GM12878 (cell line): Measurements from ENCODE around the gene MGAT3. TPM values are rescaled to one million over a fixed set of nuclear protein-coding genes. Genes with fewer than 3 reads are reported as not detected.
A peak's percentile ranks its signal among the peaks of the same experiment; 100 is the strongest.

Experiments
- CBFB ChIP-seq: IDR thresholded peaks from 2 replicates; pipeline ENCODE4 v1.6.1; 2016; ENCODE audit warnings: antibody characterized with exemption, low read depth
- CHD2 ChIP-seq: IDR thresholded peaks from 2 replicates; pipeline ENCODE4 v1.6.1; 2011; ENCODE audit warnings: low read depth, low read length, improper control_type of control experiment, borderline replicate concordance
- DPF2 ChIP-seq: fragments of 450-650 bp; IDR thresholded peaks from 2 replicates; pipeline ENCODE4 v1.6.1; 2017; ENCODE audit warnings: mild to moderate bottlenecking
- ETV6 ChIP-seq, 2 experiments: fragments of 450-650 bp in 1 of 2; IDR thresholded peaks in 1 of 2; conservative IDR thresholded peaks in 1 of 2; 2 replicates each; pipeline ENCODE4 v1.6.1; 2014; ENCODE audit warnings: antibody characterized with exemption in 1 of 2, borderline replicate concordance in 1 of 2, low read depth in 1 of 2, mild to moderate bottlenecking in 1 of 2, moderate library complexity in 1 of 2
- HCFC1 ChIP-seq: fragments of 150-350 bp; IDR thresholded peaks from 2 replicates; pipeline ENCODE4 v1.6.1; 2014; ENCODE audit warnings: low read length
- IKZF2 ChIP-seq, 2 experiments: fragments of 450-650 bp; IDR thresholded peaks; 2 replicates each; pipeline ENCODE4 v1.6.1; 2017; ENCODE audit warnings: mild to moderate bottlenecking in 2 of 2, moderate library complexity in 2 of 2
- NFIC ChIP-seq: IDR thresholded peaks from 2 replicates; pipeline ENCODE4 v1.6.1; 2012; ENCODE audit warnings: low read depth, mild to moderate bottlenecking, inconsistent platforms, low read length, moderate library complexity
- NR2F1 ChIP-seq: fragments of 450-650 bp; conservative IDR thresholded peaks from 2 replicates; pipeline ENCODE4 v1.6.1; 2017; ENCODE audit warnings: mild to moderate bottlenecking
- RELA ChIP-seq: fragments of 450-650 bp; IDR thresholded peaks from 2 replicates; pipeline ENCODE4 v1.8.0; 2014; ENCODE audit warnings: borderline replicate concordance; ENCODE audit not compliant: partially characterized antibody
- RELB ChIP-seq: fragments of 450-650 bp; IDR thresholded peaks from 2 replicates; pipeline ENCODE4 v1.6.1; 2017; ENCODE audit warnings: low read depth, mild to moderate bottlenecking, moderate library complexity
- TBL1XR1 ChIP-seq: IDR thresholded peaks from 2 replicates; pipeline ENCODE4 v1.6.1; 2012; ENCODE audit warnings: low read depth, low read length, improper control_type of control experiment
- WRNIP1 ChIP-seq: IDR thresholded peaks from 2 replicates; pipeline ENCODE4 v1.6.1; 2011; ENCODE audit warnings: low read depth, low read length, improper control_type of control experiment, borderline replicate concordance
- ZBTB33 ChIP-seq: fragments of 450-650 bp; IDR thresholded peaks from 2 replicates; pipeline ENCODE4 v1.6.1; 2017; ENCODE audit warnings: mild to moderate bottlenecking
- ZNF384 ChIP-seq: IDR thresholded peaks from 2 replicates; pipeline ENCODE4 v1.6.1; 2012; ENCODE audit warnings: low read depth, mild to moderate bottlenecking, low read length, improper control_type of control experiment, borderline replicate concordance
- polyA plus RNA-seq, 11 experiments: library from polyadenylated mRNA; depleted of rRNA in 4 of 11; unstranded in 6 of 11; stranded (reverse) in 5 of 11; fragments of >200 nt; fragmentation: Nextera tagmentation in 4 of 11; fragmentation: Illumina TruSeq in 1 of 11; extraction: Ambion mirVana in 4 of 11; extraction: Trizol in 1 of 11; gene quantifications; 1 replicate in 1 of 11; 2 replicates in 10 of 11; pipeline versions ENCODE4 v1.2.1 to v1.2.3, GENCODE V29; 2011 to 2016; ENCODE audit warnings: inconsistent platforms in 2 of 11, missing spikeins in 2 of 11, low read depth in 1 of 11
- total RNA-seq, 4 experiments: library from RNA; depleted of rRNA in 3 of 4; stranded (reverse); fragments of >200 nt in 3 of 4; fragmentation: Illumina TruSeq in 1 of 4; extraction: Trizol in 1 of 4; gene quantifications; 2 replicates each; pipeline versions ENCODE4 v1.2.1 to v1.2.3, GENCODE V29; 2013 to 2021

MGAT3 gene
- total and polyA plus RNA-seq, 10 of the 15 experiments (the other 5 are each of a cell fraction or from before 2014, with no cell fraction given) = 0.32 to 40.2 (median 11.9) TPM

GRCh38 chr22:39471381-39472141, 14.7 kb downstream of the MGAT3 start (continued):
- peak; percentile 74 for TF ChIP-seq RELB
- TF ChIP-seq DPF2 = peak; percentile 67; the same call in 1 of the 2 replicates
- TF ChIP-seq IKZF2 (IDR thresholded peaks at IDR 0.05) = peak; percentile 91 to 94
- TF ChIP-seq RELA = peak; percentile 63
- TF ChIP-seq ETV6 (conservative IDR thresholded peaks at IDR 0.05 in 1 of 2, IDR thresholded peaks at IDR 0.05 in 1 of 2; ENCODE audit: borderline replicate concordance in 1 of 2, low read depth in 1 of 2) = 0 out of 4 replicates have a peak, but pooled peaks of 1 of the 2 experiments have one; percentile 53
- TF ChIP-seq ZNF384 = no peak
- TF ChIP-seq CBFB = peak; percentile 58; the same call in 1 of the 2 replicates
- 0 out of 2 replicates have a peak, but pooled peaks have one; percentile 34 for TF ChIP-seq CHD2
- TF ChIP-seq WRNIP1 = no peak
- peak; percentile 74 for TF ChIP-seq NR2F1
- no peak for TF ChIP-seq HCFC1
- no peak for TF ChIP-seq ZBTB33
- TF ChIP-seq NFIC = no peak
- peak; percentile 50 for TF ChIP-seq TBL1XR1
